ENCODE measurements around the gene RARA.

Gene RARA

DNA sequence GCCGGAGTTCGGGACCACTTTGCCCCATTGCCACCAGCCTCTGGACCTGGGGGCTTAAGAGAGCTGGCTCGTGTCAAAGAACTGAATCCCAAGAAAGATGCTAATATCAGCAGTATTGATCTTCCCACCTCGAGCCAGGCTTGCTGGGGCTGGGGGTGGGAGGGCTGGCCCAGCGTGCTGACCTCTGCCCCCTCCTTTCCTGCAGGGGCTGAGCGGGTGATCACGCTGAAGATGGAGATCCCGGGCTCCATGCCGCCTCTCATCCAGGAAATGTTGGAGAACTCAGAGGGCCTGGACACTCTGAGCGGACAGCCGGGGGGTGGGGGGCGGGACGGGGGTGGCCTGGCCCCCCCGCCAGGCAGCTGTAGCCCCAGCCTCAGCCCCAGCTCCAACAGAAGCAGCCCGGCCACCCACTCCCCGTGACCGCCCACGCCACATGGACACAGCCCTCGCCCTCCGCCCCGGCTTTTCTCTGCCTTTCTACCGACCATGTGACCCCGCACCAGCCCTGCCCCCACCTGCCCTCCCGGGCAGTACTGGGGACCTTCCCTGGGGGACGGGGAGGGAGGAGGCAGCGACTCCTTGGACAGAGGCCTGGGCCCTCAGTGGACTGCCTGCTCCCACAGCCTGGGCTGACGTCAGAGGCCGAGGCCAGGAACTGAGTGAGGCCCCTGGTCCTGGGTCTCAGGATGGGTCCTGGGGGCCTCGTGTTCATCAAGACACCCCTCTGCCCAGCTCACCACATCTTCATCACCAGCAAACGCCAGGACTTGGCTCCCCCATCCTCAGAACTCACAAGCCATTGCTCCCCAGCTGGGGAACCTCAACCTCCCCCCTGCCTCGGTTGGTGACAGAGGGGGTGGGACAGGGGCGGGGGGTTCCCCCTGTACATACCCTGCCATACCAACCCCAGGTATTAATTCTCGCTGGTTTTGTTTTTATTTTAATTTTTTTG lies 47.1 kb downstream of the RARA start:
- TF ChIP-seq ZFX (IDR thresholded peaks at IDR 0.05) = no peak
- TF ChIP-seq, protein P1, sequence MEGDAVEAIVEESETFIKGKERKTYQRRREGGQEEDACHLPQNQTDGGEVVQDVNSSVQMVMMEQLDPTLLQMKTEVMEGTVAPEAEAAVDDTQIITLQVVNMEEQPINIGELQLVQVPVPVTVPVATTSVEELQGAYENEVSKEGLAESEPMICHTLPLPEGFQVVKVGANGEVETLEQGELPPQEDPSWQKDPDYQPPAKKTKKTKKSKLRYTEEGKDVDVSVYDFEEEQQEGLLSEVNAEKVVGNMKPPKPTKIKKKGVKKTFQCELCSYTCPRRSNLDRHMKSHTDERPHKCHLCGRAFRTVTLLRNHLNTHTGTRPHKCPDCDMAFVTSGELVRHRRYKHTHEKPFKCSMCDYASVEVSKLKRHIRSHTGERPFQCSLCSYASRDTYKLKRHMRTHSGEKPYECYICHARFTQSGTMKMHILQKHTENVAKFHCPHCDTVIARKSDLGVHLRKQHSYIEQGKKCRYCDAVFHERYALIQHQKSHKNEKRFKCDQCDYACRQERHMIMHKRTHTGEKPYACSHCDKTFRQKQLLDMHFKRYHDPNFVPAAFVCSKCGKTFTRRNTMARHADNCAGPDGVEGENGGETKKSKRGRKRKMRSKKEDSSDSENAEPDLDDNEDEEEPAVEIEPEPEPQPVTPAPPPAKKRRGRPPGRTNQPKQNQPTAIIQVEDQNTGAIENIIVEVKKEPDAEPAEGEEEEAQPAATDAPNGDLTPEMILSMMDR (conservative IDR thresholded peaks at IDR 0.05) = no peak
- no peak overlapping the region for H3K27ac ChIP-seq

DNA sequence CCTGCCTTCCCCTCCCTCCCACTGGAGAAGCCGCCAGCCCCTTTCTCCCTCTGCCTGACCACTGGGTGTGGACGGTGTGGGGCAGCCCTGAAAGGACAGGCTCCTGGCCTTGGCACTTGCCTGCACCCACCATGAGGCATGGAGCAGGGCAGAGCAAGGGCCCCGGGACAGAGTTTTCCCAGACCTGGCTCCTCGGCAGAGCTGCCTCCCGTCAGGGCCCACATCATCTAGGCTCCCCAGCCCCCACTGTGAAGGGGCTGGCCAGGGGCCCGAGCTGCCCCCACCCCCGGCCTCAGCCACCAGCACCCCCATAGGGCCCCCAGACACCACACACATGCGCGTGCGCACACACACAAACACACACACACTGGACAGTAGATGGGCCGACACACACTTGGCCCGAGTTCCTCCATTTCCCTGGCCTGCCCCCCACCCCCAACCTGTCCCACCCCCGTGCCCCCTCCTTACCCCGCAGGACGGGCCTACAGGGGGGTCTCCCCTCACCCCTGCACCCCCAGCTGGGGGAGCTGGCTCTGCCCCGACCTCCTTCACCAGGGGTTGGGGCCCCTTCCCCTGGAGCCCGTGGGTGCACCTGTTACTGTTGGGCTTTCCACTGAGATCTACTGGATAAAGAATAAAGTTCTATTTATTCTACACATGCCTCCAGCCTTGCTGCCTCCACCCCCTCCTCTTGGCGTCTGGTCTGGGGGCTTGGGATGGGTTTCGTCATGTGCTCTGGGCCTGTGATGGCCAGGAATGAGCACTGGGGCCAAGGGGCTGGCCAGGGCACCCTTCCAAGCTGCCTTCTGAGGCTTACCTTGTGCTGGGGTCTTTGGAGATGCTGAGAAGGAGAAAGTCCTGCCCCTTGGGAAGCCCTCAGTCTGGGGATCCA lies 48.3 kb downstream of the RARA start:
- no peak overlapping the region for H3K27ac ChIP-seq
- no peak for TF ChIP-seq ZFX (IDR thresholded peaks at IDR 0.05)
- TF ChIP-seq, protein P1 (conservative IDR thresholded peaks at IDR 0.05) = no peak

DNA sequence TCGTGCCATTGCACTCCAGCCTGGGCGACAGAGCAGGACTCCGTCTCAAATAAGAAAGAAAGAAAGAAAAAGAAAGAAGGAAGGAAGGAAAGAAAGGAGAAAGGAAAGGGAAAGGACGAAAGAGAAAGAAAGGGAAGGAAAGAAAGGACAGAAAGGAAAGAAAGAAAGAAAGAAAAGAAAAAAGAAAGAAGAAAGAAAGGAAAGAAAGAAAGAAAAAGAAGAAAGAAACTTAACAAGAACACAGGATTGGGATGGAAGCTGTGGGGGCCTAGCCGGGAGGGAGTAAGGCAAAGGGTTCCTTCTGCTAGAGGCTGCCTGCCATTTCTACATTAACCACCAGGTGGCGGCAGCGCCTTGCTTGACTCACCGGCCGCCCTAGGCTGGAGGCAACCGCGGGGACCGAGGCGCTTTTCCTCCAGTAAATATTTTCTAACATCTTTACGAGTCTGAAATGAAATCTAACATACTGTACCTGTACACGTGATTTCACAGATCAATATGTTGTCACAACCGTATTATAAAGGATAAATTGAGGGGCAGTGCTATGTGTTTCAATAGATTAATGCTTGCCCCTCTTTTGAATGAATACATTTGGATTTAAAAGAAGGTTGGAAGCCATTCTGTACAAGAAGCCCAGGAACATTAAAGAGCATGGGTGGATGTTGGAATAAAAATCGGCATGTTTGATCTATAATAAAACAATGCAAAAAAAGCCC lies 49.5 kb downstream of the RARA start:
- TF ChIP-seq, protein P1 (conservative IDR thresholded peaks at IDR 0.05) = peak; percentile 99
- TF ChIP-seq ZFX (IDR thresholded peaks at IDR 0.05) = no peak
- no peak overlapping the region for H3K27ac ChIP-seq

- no peak for TF ChIP-seq ZFX (IDR thresholded peaks at IDR 0.05)
- TF ChIP-seq, protein P1 (conservative IDR thresholded peaks at IDR 0.05) = no peak
- no peak overlapping the region for H3K27ac ChIP-seq
Observed at GRCh38 chr17:40360091-40360490, 51.1 kb downstream of the RARA start.

GRCh38 chr17:40361063-40361924 lies 52.3 kb downstream of the RARA start:
- TF ChIP-seq, protein P1 (conservative IDR thresholded peaks at IDR 0.05) = no peak
- no peak for TF ChIP-seq ZFX (IDR thresholded peaks at IDR 0.05)
- H3K27ac ChIP-seq = no peak overlapping the region

- TF ChIP-seq ZFX (IDR thresholded peaks at IDR 0.05) = no peak
- TF ChIP-seq, protein P1 (conservative IDR thresholded peaks at IDR 0.05) = no peak
- H3K27ac ChIP-seq = no peak overlapping the region
Observed at GRCh38 chr17:40361925-40362695, 53.1 kb downstream of the RARA start.
